ENCODE results near the gene ASIC4.

Gene ASIC4

DNA sequence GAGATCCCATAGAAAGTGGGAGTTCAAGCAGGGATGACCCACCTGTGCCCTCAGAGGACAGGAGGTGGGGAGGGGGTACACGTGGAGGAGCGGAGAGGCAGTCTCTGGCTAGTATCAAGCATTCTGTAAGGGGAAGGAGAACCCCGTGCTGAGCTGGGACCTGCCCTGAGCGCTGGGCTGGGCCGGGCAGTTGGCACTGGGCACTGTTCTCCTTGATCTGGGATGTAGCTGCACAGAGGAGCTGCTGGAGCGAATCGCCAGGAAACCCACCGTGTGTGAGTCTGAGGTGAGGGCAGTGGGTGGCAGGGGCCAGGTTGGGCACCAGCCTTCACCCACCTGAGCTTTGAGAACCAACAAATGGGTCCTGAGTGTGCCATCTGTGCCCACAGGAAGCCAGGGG lies 35.4 kb upstream of the ASIC4 start:
- TF ChIP-seq CREB1 (IDR thresholded peaks at IDR 0.05; ENCODE audit: low read depth) (no peak), TCF12 (IDR thresholded peaks at IDR 0.05; ENCODE audit: low read depth) (no peak), NFIC (IDR thresholded peaks at IDR 0.05) (no peak), REST (IDR thresholded peaks at IDR 0.05; ENCODE audit: low read depth) (no peak), RAD21 (IDR thresholded peaks at IDR 0.05; ENCODE audit: low read depth) (no peak)

GRCh38 chr2:219480004-219480403 lies 34.3 kb upstream of the ASIC4 start:
- TF ChIP-seq EGR1 (IDR thresholded peaks at IDR 0.05) (no peak), ZBTB7A (IDR thresholded peaks at IDR 0.05; ENCODE audit: low read depth) (no peak), RAD21 (IDR thresholded peaks at IDR 0.05; ENCODE audit: low read depth) (no peak), MAX (IDR thresholded peaks at IDR 0.05) (no peak), USF1 (IDR thresholded peaks at IDR 0.05) (no peak), NFIC (IDR thresholded peaks at IDR 0.05) (no peak), CEBPB (IDR thresholded peaks at IDR 0.05) (no peak), REST (IDR thresholded peaks at IDR 0.05; ENCODE audit: low read depth) (no peak), EP300 (IDR thresholded peaks at IDR 0.05; ENCODE audit: borderline replicate concordance) (no peak), TEAD4 (IDR thresholded peaks at IDR 0.05) (no peak), CREB1 (IDR thresholded peaks at IDR 0.05; ENCODE audit: low read depth) (no peak), YY1 (IDR thresholded peaks at IDR 0.05; ENCODE audit: low read depth) (no peak), TAF1 (IDR thresholded peaks at IDR 0.05; ENCODE audit: low read depth) (no peak), TCF12 (IDR thresholded peaks at IDR 0.05; ENCODE audit: low read depth) (no peak), FOXM1 (IDR thresholded peaks at IDR 0.05; ENCODE audit: borderline replicate concordance, low read depth) (no peak)

DNA sequence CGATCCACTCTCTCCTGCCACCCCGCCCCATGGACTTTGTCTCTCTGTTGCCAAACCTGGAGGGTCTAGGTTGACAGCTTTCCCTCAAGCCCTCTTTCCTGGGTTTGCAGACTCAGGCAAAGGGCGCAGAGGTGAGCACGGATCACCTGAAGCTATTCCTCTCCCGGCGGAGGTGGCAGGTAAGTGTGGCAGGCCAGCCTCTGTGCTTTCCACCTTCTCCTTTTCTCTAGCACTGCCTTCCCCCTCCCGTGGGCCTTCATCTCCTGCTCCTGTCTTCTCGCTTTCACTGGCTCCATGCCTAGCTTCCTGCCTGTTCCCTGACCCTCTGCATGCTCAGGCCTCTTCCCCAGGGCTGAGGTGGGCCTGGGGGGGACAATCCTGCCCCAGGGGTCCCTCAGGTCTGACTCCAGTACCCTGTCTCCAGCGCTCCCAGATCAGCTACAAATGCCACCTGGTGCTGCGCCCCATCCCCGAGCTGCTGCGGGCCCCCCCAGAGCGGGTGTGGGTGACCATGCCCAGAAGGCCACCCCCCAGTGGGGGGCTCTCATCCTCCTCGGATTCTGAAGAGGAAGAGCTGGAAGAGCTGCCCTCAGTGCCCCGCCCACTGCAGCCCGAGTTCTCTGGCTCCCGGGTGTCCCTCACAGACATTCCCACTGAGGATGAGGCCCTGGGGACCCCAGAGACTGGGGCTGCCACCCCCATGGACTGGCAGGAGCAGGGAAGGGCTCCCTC lies 31.4 kb upstream of the ASIC4 start:
- TF ChIP-seq USF1 (IDR thresholded peaks at IDR 0.05) (no peak), EP300 (IDR thresholded peaks at IDR 0.05; ENCODE audit: borderline replicate concordance) (no peak), CREB1 (IDR thresholded peaks at IDR 0.05; ENCODE audit: low read depth) (no peak), TEAD4 (IDR thresholded peaks at IDR 0.05) (no peak), NFIC (IDR thresholded peaks at IDR 0.05) (no peak), MAX (IDR thresholded peaks at IDR 0.05) (no peak), FOXM1 (IDR thresholded peaks at IDR 0.05; ENCODE audit: borderline replicate concordance, low read depth) (no peak), RAD21 (IDR thresholded peaks at IDR 0.05; ENCODE audit: low read depth) (no peak)

DNA sequence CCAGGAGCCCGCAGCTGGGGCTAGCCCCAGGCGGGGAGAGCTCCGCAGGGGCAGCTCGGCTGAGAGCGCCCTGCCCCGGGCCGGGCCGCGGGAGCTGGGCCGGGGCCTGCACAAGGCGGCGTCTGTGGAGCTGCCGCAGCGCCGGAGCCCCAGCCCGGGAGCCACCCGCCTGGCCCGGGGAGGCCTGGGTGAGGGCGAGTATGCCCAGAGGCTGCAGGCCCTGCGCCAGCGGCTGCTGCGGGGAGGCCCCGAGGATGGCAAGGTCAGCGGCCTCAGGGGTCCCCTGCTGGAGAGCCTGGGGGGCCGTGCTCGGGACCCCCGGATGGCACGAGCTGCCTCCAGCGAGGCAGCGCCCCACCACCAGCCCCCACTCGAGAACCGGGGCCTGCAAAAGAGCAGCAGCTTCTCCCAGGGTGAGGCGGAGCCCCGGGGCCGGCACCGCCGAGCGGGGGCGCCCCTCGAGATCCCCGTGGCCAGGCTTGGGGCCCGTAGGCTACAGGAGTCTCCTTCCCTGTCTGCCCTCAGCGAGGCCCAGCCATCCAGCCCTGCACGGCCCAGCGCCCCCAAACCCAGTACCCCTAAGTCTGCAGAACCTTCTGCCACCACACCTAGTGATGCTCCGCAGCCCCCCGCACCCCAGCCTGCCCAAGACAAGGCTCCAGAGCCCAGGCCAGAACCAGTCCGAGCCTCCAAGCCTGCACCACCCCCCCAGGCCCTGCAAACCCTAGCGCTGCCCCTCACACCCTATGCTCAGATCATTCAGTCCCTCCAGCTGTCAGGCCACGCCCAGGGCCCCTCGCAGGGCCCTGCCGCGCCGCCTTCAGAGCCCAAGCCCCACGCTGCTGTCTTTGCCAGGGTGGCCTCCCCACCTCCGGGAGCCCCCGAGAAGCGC lies 30.6 kb upstream of the ASIC4 start:
- no peak for TF ChIP-seq YY1 (IDR thresholded peaks at IDR 0.05; ENCODE audit: low read depth)
- TF ChIP-seq CREB1 (IDR thresholded peaks at IDR 0.05; ENCODE audit: low read depth): no peak
- no peak for TF ChIP-seq ZBTB7A (IDR thresholded peaks at IDR 0.05; ENCODE audit: low read depth)
- TF ChIP-seq TEAD4 (IDR thresholded peaks at IDR 0.05): no peak
- no peak for TF ChIP-seq TCF12 (IDR thresholded peaks at IDR 0.05; ENCODE audit: low read depth)
- TF ChIP-seq FOXM1 (IDR thresholded peaks at IDR 0.05; ENCODE audit: borderline replicate concordance, low read depth): no peak
- no peak for TF ChIP-seq REST (IDR thresholded peaks at IDR 0.05; ENCODE audit: low read depth)
- no peak for TF ChIP-seq EP300 (IDR thresholded peaks at IDR 0.05; ENCODE audit: borderline replicate concordance)
- TF ChIP-seq MAX (IDR thresholded peaks at IDR 0.05): no peak
- TF ChIP-seq EGR1 (IDR thresholded peaks at IDR 0.05): no peak
- TF ChIP-seq CEBPB (IDR thresholded peaks at IDR 0.05): no peak
- no peak for TF ChIP-seq TAF1 (IDR thresholded peaks at IDR 0.05; ENCODE audit: low read depth)
- TF ChIP-seq RAD21 (IDR thresholded peaks at IDR 0.05; ENCODE audit: low read depth): no peak
- no peak for TF ChIP-seq USF1 (IDR thresholded peaks at IDR 0.05)
- TF ChIP-seq NFIC (IDR thresholded peaks at IDR 0.05): no peak
